GM12872 (cell line): ENCODE measurements around the gene ENPP6.

ENCODE experiments used
- TF ChIP-seq, protein P1 (sequence below): IDR thresholded peaks from 3 replicates; pipeline ENCODE4 v1.5.1; 2011; ENCODE audit warnings: low read depth, mild to moderate bottlenecking, low read length, moderate library complexity; ENCODE audit not compliant: insufficient read depth

The ENPP6 gene

DNA sequence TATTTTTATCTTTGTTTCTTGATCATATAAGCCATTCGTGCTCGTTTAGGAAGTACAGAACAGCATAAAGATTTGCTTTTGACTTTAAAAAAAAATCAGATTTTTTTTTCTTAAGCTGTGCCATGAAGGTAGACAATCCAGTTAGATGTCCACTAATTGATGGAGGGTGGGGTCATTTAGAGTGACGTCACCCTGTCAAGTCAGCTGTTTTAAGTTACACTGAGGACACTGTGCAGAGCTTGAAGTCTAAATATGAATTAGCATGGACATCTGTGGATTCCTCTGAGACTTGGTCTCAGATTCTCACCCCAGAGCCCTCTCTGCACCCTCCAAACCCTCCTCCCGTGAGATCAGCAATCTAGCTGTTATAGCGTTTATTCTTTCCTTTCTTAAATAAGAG, 63.9 kb downstream of the ENPP6 start:
- TF ChIP-seq, protein P1, sequence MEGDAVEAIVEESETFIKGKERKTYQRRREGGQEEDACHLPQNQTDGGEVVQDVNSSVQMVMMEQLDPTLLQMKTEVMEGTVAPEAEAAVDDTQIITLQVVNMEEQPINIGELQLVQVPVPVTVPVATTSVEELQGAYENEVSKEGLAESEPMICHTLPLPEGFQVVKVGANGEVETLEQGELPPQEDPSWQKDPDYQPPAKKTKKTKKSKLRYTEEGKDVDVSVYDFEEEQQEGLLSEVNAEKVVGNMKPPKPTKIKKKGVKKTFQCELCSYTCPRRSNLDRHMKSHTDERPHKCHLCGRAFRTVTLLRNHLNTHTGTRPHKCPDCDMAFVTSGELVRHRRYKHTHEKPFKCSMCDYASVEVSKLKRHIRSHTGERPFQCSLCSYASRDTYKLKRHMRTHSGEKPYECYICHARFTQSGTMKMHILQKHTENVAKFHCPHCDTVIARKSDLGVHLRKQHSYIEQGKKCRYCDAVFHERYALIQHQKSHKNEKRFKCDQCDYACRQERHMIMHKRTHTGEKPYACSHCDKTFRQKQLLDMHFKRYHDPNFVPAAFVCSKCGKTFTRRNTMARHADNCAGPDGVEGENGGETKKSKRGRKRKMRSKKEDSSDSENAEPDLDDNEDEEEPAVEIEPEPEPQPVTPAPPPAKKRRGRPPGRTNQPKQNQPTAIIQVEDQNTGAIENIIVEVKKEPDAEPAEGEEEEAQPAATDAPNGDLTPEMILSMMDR = no peak

DNA sequence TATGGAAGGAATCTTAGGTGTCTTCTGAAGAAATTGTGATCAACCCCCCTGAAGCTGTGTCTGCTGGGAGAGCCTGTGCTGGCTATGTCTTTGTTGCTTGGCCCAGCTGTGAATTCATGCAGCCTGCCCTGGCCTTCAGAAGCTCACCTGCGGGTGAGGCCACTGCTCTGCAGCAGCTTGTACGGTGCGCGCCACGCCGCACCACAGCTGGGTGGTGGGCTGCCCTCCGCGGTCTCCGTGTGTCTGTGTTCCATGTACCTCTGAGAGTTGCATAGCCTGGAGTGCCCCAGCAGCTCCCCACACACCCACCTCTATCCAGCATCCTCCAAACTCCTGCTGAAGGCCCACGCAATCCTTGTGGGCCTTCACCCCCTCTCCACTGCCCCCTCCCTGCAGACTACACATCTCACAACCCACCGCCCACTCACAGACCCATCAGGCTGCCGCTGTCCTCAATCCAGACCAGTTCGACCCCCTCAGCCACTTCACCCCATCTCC, 65.6 kb downstream of the ENPP6 start:
- TF ChIP-seq, protein P1 = no peak

DNA sequence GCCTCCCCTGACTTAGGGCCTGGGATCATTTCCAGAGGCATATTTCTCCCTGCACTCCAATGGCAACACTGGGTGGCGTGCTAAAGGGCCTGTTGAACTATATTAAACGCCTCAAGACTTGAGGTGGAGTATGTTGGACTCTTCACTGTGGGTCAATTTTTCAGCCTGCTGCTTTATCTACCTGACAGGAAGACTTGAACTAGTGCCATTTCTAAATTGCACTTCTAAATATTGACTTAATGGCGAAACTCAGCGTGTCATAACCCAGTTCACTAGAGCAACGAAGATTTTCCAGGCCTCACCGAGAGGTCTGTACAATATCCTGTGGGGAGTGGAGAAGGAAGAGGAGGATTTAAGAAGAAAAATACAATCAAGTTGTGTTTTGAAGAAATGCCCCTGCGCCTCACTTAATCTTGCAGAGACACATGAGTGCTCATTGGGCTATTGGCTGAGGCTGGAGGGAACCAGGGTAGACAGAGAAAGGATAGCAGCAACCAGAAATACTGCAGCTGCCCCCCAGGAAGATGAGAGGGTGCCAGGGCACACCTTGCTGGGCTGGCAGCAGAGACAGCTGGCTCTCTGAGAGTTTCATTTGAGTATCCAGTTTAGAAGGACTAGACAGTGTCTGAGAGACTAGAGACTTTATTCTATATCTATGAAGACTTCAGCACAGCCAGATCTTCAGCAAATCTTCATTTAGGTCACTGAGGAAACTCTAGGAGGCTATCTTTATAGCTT, 67.4 kb downstream of the ENPP6 start:
- TF ChIP-seq, protein P1 = no peak

DNA sequence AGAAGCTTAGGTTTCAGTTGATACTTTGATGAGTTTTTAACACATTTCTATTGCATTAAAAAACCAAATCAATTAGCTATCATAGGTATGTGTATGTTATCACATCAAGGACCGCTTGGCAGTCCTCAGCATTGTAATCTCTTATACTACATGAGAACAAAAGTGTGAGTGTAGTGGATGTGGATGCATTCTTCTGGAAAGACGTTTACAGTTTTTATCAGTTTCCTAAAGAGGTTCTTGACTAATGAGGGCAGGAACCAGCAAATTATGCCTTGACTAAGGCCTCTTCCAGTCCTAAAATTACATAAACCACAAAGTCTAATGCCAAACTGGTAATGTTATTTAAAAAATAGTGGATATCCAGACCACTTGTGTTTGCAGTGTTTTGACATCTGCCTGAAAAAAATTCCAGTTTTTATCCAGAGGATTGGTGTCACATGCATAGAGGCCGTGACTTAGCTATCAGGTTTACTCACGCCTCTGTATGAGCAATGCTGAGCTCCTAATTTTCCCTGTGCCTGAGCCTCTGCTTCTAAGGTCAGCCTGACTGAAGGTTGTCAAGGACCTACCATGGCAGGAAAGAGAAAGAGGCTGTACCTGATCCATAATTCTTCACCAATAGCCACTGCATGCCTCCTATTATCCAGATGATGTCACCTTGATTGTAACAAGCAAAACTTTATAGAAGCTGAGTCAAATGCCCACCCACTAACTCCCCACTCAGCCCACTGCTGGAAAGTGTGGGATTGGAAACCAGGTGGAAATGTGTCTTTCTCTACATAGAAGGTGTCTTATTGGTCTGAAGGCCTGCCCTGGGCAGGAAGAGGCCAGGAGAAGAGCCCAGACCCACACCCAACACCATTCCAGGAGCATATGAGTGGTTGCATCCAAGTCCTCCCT, 68.7 kb downstream of the ENPP6 start:
- TF ChIP-seq, protein P1 = no peak

DNA sequence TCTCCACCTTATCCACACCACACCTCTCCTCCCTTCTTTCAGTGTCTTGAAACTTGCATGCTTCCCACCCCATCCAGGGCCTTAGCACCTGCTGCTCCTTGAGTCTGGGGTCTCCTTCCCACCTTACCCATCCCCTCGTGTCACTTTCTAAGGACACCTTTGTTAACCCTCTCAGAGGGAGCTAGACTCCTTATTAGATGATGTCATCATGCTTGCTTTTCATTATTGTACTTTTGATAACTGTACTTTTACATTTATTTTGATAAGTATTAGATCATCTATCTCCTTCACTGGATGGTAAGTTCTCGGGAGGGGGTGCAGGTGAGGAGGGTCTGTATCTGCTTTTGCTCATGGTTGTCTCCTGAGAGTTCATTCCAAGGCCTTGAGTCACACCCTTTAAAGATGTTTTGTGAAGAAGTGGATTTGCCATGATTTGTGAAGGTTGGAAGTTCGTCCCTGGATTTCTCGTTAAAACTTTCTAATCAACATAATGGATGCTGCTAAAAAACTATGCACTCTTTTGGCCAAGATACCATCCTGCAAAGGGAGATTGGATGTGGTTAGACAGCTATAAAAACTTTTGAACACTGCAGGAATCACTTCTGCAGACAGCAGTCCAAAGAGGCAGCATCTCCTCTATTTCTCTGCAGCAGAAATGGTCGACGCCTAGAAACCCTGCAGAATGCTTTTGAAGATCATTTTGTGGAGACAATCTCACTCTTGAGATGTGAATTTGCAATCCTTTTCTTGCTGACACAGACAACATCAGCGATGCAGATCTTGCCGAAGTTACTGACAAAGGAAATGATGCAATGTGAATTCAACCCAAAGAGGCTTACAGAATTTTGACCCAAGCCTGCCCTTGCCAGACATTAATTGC, 69.6 kb downstream of the ENPP6 start:
- TF ChIP-seq, protein P1 = no peak

DNA sequence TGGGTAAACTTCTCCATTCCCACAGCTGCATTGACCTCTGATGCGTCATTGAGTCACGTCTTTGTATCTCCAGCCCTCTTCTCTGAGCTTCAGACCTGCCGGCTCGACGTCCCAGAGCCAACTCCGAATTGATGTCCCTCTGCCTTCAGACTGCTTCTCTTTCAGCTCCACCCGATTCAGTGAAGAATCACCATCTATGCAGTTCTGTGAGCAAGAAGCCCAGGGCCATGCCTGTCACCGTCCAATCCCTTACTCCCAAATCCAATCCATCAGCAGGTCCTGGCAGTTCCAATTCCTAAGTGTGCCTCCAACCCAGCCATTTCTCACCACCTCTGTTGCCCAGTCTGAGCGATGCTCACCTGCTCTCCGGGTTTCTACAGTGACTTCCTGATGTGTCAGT, 70.7 kb downstream of the ENPP6 start:
- TF ChIP-seq, protein P1 = no peak
